ENCODE data around the gene CAB39. TPM values are rescaled to one million over a fixed set of nuclear protein-coding genes. Genes with fewer than 3 reads are reported as not detected.

CAB39 gene
- total and polyA plus RNA-seq, 2 donors from 2014 or later = 39.1 to 77.6 TPM

GRCh38 chr2:230674966-230675672 is 37.5 kb upstream of the CAB39 start:
- H3K9me3 ChIP-seq (ENCODE audit: control insufficient read depth in 2 of 3, insufficient read depth in 1 of 3, low read length in 3 of 3) = no peaks in the 10 kb centered on the region

GRCh38 chr2:230676546-230676945 is 36.1 kb upstream of the CAB39 start:
- no peak overlapping the region for H3K9ac ChIP-seq (ENCODE audit: low read length in 3 of 3)
- H3K27me3 ChIP-seq (ENCODE audit: control insufficient read depth, insufficient read depth, low read length) = no peaks in the 10 kb centered on the region
- DNase-seq = no peak
- H3K4me1 ChIP-seq (ENCODE audit: control insufficient read depth in 2 of 3, insufficient read depth in 2 of 3, low read depth in 1 of 3, low read length in 3 of 3) = peaks cover 0 to under 1% (median 0%) of the 10 kb centered on the region in 3 donors
- TF ChIP-seq CTCF (IDR thresholded peaks at IDR 0.05; ENCODE audit: borderline replicate concordance, extremely low read depth, insufficient read depth) = no peak
- H3K36me3 ChIP-seq (ENCODE audit: control insufficient read depth in 2 of 3, insufficient read depth in 3 of 3, low read length in 3 of 3) = no peaks in the 10 kb centered on the region
- no peak overlapping the region for H3K27ac ChIP-seq (ENCODE audit: low read depth in 2 of 2, low read length in 2 of 2)
- no peak for FAIRE-seq
- no peak overlapping the region for H3K4me3 ChIP-seq (ENCODE audit: low read length in 3 of 3)
- intact Hi-C loops (cut with DNase I) = no loop called here
- H3K9me3 ChIP-seq (ENCODE audit: control insufficient read depth in 2 of 3, insufficient read depth in 1 of 3, low read length in 3 of 3) = no peaks in the 10 kb centered on the region

More at GRCh38 chr2:230674966-230675672, 37.5 kb upstream of the CAB39 start:
- FAIRE-seq = no peak
- intact Hi-C loops (cut with DNase I) = no loop called here
- Histone ChIP-seq H3K36me3 (ENCODE audit: control insufficient read depth in 2 of 3, insufficient read depth in 3 of 3, low read length in 3 of 3) (no peaks in the 10 kb centered on the region), H3K9ac (ENCODE audit: low read length in 3 of 3) (no peak overlapping the region), H3K27me3 (ENCODE audit: control insufficient read depth, insufficient read depth, low read length) (no peaks in the 10 kb centered on the region), H3K27ac (ENCODE audit: low read depth in 2 of 2, low read length in 2 of 2) (no peak overlapping the region), H3K4me1 (ENCODE audit: control insufficient read depth in 2 of 3, insufficient read depth in 2 of 3, low read depth in 1 of 3, low read length in 3 of 3) (peaks cover 0 to 6% (median 2%) of the 10 kb centered on the region in 3 donors), H3K4me3 (ENCODE audit: low read length in 3 of 3) (no peak overlapping the region)
- TF ChIP-seq CTCF (IDR thresholded peaks at IDR 0.05; ENCODE audit: borderline replicate concordance, extremely low read depth, insufficient read depth) = no peak
- no peak for DNase-seq

- no peak overlapping the region for H3K9ac ChIP-seq (ENCODE audit: low read length in 3 of 3)
- no peaks in the 10 kb centered on the region for H3K27me3 ChIP-seq (ENCODE audit: control insufficient read depth, insufficient read depth, low read length)
- H3K27ac ChIP-seq (ENCODE audit: low read depth in 2 of 2, low read length in 2 of 2) = no peak overlapping the region
- H3K9me3 ChIP-seq (ENCODE audit: control insufficient read depth in 2 of 3, insufficient read depth in 1 of 3, low read length in 3 of 3) = no peaks in the 10 kb centered on the region
- FAIRE-seq (no peak), DNase-seq (no peak)
- H3K4me3 ChIP-seq (ENCODE audit: low read length in 3 of 3) = no peak overlapping the region
- no peaks in the 10 kb centered on the region for H3K36me3 ChIP-seq (ENCODE audit: control insufficient read depth in 2 of 3, insufficient read depth in 3 of 3, low read length in 3 of 3)
- intact Hi-C loops (cut with DNase I) = no loop called here
- H3K4me1 ChIP-seq (ENCODE audit: control insufficient read depth in 2 of 3, insufficient read depth in 2 of 3, low read depth in 1 of 3, low read length in 3 of 3) = no peaks in the 10 kb centered on the region
- TF ChIP-seq CTCF (IDR thresholded peaks at IDR 0.05; ENCODE audit: borderline replicate concordance, extremely low read depth, insufficient read depth) = no peak
Measured at GRCh38 chr2:230677201-230677946, 35.3 kb upstream of the CAB39 start.

All from kidney (tissue), 14 donors.